Activated CD4-positive, alpha-beta T cell treated with anti-CD3 and anti-CD28 coated beads for 48 hours (primary cell): ENCODE data around the gene C1QB.
"Not testable (repeated sequence)": the region's sequence is repeated elsewhere in the genome, so short reads cannot be mapped to it uniquely, and the experiment has no call there.

ENCODE experiments used
- DNase-seq: peaks from one replicate; pipeline ENCODE4 v3.0.0-alpha.2; 2020

The C1QB gene

DNA sequence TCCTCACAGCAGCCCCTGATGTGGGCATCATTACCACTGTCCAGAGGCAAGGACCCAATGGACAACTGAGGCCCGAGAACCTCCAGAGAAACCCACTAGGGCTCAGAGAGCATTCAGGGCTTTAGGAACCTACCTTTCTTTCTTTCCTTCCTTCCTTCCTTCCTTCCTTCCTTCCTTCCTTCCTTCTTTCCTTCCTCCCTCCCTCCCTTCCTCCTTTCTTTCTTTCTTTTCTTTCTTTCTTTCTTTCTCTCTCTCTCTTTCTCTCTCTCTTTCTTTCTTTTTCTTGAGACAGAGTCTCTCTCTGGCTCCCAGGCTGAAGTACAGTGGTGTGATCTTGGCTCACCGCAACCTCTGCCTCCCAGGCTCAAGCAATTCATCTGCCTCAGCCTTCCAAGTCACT lies 15.8 kb downstream of the C1QB start:
- DNase-seq = not testable (repeated sequence)

DNA sequence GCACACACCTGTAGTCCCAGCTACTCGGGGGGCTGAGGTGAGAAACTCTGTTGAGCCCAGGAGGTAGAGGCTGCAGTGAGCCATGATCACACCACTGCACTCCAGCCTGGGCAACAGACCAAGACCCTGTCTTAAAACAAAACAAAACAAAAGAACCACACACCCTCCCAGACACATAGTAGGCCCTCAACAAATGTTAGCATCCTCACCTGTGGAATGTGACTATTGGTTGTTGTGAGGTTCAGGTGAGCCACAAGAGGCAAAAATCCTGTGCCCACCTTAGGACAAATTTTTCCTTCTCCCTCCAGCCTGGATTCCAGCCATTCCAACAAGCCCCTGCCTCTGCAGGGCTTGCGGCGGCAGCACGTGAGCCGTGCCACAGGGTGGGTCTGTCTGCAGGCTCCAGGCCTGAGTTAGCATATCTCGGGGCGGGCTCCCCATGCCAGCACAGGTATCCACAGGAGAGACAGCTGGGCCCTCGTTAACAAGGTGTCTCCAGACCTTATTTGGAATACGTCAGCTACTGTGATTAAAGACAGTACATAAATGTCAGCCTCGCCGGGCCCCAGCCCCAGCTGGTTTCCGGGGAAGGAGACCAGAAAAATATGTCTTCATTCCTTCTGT lies 17.4 kb downstream of the C1QB start:
- DNase-seq = no peak

- DNase-seq = no peak
Observed at GRCh38 chr1:22671999-22672398, 19.0 kb downstream of the C1QB start.

DNA sequence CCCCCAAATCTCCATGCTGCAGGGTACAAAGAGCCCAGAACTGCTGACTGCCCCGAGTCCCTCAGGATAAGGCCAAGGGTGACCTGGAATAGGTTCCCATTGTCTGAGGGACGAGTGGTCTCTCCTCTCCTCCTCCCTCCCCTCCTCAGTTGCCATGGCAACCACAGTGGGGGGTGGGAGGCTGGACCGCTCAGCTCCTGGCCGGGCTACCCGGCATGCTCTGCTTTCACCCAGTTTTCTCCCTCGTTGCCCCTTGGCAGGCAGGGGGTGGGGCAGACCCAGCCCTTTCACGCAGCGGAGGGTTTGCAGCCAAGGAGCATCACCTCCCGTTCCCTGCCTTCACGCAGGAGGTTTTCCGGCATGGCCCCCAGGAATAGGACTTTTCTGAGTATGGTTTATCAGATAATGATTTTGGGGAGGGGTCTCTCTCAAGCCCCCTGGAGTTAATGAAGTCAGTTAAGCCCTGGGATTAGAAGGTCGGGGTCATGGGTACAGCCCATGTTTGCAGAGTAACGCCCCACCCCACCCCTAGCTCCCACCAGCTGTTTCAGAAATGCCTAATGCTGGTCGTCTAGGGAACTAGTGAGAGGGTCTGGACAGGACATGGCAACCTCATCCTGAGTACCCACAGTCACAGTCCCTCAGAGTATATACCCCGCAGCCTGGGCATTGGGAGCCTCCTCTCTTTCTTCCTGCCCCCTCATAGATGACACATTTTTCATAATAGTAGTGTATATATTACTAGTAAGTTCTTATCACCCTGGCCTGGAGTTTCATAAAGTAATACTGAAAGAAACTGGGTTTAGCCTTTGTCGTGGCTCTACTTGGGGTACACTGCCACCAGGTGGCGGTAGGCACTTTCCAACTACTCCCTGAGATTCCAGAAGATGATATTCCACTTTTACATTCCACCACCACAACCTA lies 20.7 kb downstream of the C1QB start:
- peak; percentile 58 for DNase-seq

GRCh38 chr1:22674410-22674749 lies 21.3 kb downstream of the C1QB start:
- no peak for DNase-seq

- DNase-seq = not testable (repeated sequence)
Observed at GRCh38 chr1:22676151-22676550, 23.1 kb downstream of the C1QB start.

GRCh38 chr1:22676916-22677583 lies 24.0 kb downstream of the C1QB start:
- no peak for DNase-seq

- DNase-seq = no peak
Observed at GRCh38 chr1:22677931-22678896, 25.2 kb downstream of the C1QB start.

DNA sequence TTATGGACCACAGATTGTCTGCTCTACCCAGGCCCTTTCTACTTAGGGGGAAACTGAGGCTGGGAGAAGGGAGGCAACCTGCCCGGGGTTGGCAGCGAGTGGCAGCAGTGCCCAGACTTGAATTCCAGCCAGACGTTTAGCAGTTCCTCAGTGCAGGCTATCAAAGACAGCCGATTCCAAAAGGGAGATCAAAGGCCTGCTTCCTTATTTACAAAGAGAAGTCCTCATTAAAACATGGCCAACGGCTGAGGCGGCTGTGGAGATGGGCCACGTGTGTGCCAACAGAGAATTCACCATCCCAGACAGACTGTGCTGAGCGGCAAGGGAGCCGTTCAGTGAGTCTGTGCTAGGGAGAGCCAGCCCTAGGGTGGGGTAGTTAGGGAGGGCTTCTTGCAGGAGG lies 27.7 kb downstream of the C1QB start:
- no peak for DNase-seq

DNA sequence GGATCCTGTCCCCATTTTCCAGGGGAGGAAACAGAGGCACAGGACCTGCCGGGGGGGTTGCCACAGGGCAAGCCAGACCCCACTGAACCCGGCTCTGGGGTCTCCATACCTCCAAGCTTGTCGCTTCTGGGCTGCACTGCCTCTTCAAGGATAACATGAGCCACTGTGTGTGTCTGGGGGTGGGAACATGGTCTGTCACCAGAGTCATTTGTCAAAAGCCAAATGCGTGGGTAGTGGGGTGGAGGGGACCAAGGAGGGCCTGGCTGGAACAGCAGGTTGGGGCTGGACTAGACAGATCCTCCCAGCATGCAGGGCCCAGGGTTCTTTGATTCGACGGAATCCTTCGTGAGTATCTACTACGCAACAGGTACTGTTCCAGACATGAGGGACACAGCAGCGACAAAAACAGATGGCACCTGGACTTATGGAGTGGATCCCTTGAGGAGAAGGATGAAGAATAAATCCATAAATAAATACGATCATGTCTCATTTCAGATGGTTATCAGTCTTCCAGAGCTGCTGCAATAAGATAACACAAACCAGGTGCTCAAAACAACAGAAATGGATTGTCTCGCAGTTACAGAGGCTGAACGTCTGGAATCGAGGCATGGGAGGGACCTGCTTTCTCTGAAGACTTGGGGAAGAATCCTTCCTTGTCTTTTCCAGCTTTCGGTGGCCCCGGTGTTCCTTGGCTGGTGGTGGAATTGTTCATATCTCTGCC lies 28.7 kb downstream of the C1QB start:
- DNase-seq = no peak

DNA sequence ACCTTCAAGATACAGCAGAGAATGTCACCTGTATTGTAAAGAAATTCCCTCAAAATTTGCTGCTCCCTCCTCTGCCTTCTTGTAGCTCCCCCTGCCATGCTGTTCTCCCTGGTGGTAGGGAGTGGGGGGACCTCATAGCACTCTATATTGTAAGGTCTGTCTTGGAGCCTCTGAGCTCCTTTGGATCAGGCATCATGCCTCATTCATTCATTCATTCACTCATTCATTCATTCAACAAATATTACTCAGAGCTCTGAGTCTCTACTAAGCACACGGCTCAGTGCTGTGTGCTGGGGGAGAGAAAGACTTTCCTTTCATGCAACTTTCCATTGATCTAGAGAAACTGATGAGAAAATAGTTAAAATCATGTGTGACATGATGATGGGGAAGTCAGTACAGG lies 30.5 kb downstream of the C1QB start:
- DNase-seq = no peak

DNA sequence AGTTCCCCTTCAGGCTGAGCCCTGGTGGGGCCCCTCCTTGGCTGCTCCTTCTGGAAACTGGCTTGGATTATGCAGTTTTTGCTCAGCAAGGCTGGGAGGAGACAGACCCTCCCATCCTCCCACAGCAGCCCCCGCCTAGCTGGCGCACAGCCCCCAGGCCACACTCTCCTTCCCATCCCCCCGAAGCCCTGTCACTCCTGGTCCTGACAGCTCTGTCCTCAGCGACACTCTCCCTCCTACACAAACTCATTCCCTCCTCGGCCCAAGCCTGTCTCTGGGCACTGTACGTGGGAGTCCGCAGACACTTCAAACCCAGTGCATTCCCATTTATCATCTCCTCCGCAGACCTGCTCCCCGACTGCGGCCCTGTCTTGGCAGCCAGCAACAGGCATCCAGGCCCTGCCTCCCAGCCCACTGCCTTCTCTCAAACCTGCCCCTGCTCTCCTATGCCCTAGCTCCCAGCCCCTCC lies 32.6 kb downstream of the C1QB start:
- DNase-seq = no peak

- DNase-seq = no peak
Observed at GRCh38 chr1:22687191-22687590, 34.2 kb downstream of the C1QB start.

GRCh38 chr1:22688466-22688865 lies 35.4 kb downstream of the C1QB start:
- DNase-seq = no peak

- DNase-seq = no peak
Observed at GRCh38 chr1:22689505-22689904, 36.5 kb downstream of the C1QB start.

DNA sequence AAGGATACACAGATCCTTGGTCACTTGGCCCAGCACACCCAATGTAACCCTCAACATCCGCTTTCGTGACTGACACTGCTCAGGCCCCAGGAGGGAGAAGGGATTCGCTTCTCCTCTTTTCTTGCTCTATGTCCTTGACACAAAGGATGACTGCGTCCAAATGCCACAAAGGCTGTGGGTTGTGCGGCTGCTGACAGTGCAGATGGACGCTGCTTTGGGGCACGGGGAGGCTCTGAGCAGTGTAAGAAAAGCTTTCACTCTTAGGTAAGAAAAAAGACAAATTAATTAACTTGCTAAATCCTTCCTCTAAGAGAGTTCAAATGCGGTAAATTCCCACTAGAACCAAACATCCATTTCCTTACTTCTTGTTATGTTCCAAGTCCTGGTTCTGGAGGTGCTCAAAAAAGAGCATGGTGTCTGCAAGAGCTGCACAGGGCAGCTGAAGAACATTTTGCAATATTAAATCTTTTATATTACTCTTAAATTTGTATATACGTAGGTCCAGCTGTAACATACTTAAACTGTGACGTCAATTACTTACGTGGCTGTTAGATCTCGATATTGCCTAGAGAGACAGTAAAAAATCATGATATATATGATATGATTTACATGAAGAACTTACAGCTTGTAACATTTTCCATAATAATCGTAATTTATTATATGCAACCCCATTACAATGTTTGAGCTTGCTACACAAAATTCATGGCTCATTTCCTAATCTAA lies 38.2 kb downstream of the C1QB start:
- DNase-seq = no peak

DNA sequence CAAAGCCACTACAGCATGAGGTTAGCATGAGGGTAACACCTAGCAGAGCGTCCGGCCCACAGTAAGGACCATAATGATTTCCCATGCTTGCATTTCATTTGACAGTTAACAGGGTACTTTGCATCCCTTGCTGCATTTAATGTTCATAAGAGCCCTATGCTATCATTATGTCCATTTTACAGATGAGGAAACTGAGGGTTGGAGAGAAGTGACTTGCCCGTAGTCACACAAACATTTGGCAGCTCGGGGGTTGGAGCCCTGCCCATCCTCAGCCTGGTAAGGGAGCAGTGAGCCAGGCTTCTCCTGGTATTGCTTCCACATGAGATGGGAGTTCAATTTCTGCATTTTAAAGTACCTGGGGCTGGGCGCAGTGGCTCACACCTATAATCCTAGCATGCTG lies 41.1 kb downstream of the C1QB start:
- DNase-seq = no peak

GRCh38 chr1:22696610-22697009 lies 43.6 kb downstream of the C1QB start:
- DNase-seq = no peak

GRCh38 chr1:22697980-22698379 lies 44.9 kb downstream of the C1QB start:
- no peak for DNase-seq

DNA sequence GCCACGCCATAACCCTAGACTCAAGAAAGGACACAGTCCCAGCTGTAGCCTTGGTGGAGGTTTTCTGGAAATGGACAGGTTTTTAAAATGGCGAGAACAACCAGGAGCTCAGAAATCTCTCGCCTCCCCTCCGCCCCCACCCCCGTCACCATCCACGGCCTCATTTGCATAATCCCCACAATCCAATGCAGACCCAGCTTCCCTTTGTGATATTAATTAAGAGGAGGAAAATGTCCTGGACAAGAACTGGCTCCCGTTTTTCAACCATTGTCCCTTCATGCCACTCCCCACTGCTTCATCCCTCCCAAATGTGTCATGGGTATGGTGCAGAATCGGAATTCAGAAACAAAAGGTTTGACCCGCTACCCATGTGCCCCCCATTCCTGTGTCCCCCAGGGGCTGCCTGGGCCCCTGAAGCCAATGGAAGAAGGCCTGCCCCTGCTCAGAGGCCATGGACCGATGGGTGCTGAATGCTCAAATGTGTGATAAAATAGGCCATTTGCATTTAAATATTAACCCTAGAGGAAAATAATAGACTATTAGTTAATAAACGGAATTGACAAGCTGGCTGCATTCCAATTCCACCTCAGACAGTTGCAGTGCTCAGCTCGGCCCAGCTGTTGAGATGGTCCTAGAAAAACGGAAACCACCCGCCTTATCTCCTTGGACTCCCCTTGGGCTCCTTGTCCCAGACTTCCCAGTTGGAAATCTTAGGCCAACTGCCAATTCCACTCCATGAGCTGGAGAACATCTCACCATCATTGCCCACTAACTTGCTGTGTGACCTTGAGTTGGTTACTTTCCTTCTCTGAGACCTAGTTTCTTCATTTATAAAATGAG lies 46.9 kb downstream of the C1QB start:
- DNase-seq = no peak
